HG03571 (cell line): ENCODE measurements around the gene CDK14.
"Not testable (repeated sequence)": the region's sequence is repeated elsewhere in the genome, so short reads cannot be mapped to it uniquely, and the experiment has no call there.

Experiments used
- ATAC-seq: cut with Tn5 transposase; IDR thresholded peaks from one replicate; pipeline ENCODE4 v1.9.1; 2021; ENCODE audit not compliant: unreplicated experiment

The CDK14 gene

DNA sequence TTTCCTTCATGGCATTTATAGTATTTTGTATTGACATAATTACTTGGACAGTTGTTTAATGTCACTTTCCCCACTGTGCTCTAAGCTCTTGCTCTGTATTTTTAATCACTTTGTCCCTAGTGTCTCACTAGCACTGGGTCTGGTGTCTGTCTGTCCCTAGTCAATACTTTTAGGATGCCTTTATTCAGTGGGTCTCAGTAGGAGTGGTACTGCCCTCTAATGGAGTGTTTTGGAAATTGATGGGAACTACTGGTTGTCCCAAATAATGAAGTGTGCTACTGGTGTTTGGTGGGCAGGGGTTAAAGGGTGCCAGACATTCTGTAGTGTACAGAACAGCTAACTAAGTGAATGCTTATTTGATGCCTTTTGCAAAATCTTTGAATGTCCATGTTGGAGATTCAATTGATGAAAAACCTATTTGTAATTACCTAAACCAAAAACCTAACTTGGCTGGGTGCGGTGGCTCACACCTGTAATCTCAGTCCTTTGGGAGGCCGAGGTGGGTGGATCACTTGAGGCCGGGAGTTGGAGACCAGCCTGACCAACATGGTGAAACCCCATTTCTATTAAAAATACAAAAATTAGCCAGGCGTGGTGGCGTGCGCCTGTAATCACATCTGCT lies 33.3 kb downstream of the CDK14 start:
- ATAC-seq, result peak; percentile 88

DNA sequence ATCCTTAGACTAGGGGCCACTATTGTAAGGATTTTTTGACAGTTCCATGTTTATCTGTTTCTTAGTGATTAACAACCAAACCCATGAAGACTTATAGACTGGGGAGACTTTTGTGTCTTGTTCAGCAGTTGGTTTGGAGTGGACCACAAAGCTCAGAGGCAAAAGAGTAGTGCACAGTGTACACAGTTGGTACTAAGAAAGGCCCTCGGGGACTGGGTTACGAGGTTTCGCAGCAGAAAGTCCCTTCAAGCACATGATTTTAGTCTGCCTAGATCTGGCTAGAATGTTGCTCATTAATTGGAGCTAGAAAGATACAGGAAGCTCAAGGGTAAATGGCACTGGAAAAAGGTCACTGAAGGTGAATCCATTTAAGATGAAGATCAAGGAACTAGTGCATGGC lies 35.4 kb downstream of the CDK14 start:
- no peak for ATAC-seq

DNA sequence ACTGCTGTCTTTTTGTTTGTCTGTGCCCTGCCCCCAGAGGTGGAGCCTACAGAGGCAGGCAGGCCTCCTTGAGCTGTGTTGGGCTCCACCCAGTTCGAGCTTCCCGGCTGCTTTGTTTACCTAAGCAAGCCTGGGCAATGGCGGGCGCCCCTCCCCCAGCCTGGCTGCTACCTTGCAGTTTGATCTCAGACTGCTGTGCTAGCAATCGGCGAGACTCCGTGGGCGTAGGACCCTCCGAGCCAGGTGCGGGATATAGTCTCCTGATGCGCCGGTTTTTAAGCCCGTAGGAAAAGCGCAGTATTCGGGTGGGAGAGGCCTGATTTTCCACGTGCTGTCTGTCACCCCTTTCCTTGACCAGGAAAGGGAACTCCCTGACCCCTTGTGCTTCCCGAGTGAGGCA lies 43.6 kb downstream of the CDK14 start:
- ATAC-seq, result not testable (repeated sequence)

- ATAC-seq, result no peak
These were observed 46.9 kb downstream of the CDK14 start for GRCh38 chr7:90642978-90643377.

DNA sequence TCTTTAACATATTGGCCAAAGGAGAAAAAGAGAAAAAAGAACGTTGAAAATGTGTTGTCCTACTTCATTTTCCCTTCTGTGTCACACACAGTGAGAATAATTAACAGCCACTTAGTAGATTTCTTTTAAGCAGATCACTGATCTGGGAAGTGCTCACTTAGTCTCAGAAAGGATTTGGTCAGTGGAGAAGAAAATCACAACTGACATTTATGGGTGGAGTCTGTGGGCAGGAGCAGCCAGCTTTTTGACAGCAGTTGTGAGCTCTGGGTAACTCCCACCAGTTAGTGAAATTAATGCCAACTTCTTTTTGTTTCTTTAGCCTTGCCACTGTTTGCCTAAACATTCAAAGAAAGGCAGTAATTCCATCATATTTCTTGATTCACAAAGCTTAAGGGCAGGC lies 49.7 kb downstream of the CDK14 start:
- ATAC-seq, result no peak

DNA sequence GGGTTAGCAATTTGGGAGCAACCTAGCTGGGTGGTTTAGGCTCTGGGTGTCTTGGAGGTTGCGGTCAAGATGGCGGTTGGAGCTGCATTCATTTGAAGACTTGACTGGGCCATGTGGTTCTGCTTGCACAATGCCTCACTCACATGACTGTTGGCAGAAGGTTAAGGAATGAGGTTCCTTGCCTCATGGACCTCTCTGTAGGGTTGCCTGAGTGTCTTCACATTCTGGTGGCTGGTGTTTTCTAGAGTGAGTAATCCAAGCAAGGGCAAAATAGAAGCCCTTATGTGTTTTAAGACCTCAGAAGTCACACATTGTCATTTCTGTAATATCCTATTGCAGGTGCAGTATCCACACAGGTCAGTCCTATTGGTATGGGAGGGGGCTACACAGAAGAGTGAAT lies 52.0 kb downstream of the CDK14 start:
- no peak for ATAC-seq

GRCh38 chr7:90648834-90649233 lies 52.7 kb downstream of the CDK14 start:
- no peak for ATAC-seq

- no peak for ATAC-seq
These were observed 58.8 kb downstream of the CDK14 start for GRCh38 chr7:90654718-90655427.

GRCh38 chr7:90655566-90655965 lies 59.4 kb downstream of the CDK14 start:
- ATAC-seq, result no peak

DNA sequence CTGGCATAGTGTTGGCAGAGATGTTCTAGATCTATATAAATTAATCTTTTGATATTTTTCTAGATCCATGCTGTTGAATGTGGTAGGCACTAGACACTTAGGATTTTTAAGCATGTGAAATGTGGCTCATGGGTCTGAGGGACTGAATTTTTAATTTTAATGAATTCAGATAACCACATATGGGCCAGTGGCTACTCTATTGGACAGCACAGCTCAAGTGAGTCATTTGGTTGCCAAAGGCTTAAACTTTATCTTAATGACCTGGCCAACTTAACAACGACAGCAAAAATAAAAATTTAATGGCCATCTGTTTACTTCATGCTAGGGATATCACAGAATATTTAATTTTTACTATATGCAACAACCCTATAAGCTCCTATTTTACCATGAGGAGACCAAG lies 61.4 kb downstream of the CDK14 start:
- ATAC-seq, result no peak

DNA sequence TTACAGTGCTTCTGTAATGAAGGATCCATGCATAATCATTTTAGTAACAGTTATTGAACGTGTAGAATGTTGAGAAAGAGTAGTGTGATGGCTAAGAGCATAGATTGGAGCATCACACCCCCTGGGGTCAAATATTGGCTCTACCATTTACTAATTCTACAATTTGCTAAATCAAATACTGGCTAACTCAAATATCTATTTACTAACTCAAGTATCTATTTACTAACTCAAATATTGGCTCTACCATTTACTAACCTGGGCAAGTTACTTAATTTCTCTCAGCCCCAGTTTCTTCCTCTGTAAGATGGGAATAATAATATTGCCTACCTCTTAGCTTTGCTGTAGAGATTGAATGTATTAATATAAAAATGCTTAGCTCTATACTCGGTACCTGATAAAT lies 64.0 kb downstream of the CDK14 start:
- ATAC-seq, result no peak

DNA sequence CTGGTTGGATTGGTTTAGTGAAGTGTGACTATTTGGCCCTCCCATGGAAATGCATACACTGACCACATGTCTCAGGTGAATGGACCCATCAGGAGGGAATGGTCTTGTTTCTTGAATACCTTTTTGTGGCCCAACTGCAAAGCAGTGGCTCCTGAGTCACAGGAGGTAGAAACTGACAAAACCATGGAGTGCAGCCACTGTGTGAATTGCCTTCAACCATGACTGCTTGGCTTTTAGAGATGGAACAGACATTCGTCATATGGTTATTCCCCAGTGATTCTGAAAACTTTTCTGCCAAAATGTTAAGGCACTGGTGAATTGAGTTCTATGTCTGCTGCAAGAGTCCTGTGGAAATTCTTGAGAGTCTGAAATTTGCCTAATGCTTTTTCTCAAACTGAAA lies 64.7 kb downstream of the CDK14 start:
- ATAC-seq, result no peak

GRCh38 chr7:90661290-90662151 lies 65.4 kb downstream of the CDK14 start:
- ATAC-seq, result no peak

DNA sequence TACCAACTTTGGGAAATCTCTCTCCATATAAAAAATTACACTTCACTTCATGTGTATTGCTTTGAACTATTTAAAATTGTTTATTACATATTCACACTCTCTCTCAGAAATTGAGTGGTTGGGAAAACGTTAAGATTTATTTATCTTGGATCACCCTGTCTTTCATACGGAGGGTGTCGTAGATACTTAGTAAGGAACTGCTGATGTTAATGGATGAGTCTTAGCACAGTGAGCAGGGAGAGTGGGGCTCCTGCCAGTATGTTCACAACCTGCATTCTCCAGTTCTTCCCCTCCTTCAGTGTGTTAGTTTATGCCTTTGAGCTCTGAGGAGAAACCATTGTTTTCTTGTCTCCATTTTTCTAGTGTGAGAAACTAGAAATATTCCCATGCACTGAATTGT lies 67.1 kb downstream of the CDK14 start:
- ATAC-seq, result no peak

DNA sequence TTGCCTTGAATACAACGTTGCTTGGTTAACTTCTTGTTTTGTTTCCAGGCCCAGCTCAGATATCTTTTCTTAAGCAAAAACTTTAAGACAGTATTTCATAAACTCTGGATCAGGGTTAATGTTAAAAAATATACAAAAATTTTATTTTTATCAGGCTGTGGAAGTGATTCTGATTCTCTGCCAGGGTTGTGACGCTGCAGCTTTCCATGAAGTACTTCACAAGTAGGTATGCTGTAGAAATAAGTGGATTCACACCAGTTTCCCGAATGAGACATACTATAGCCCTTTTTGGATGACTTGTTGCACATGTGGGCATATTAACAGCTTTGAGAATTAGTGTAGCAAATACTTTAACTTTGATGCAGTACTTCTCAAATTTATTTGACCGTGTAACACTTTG lies 70.1 kb downstream of the CDK14 start:
- no peak for ATAC-seq

GRCh38 chr7:90668992-90669391 lies 72.9 kb downstream of the CDK14 start:
- ATAC-seq, result no peak

DNA sequence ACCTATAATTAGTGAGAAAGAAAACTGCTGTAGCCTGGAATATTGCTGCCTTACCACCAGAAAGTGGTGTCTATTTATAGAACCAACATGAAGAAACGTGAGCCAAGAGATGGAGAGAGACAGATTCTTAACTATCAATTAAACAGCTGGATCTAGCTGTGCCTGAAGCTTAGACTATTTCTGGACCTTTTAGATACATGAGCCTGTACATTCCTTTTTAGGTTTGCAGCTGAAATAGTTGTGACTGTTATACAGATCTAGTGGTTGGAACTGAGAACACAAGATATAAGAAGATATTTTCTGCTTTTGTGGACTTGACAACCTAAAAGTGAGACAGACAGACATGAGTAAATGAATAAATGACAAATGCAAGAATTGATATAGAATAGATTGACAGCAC lies 73.4 kb downstream of the CDK14 start:
- ATAC-seq, result no peak

DNA sequence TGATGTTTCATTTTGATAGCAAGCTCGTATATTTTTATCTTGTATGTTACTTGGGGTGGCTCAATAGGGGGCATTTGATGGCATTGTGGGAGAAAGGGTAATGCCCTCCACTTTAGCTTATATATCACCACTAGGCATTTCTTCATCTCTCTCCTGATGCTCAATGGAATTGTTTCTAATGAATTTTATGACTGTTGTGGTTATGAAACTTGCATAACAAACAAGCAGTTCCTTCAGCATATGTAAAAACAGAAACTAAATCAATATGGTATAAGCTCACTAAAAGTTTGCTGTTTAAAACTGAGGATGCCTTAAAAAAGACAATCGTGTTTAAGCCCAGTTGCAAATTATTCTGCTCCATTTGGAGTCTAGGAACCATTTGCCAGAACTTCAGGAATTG lies 75.5 kb downstream of the CDK14 start:
- ATAC-seq, result no peak

GRCh38 chr7:90672210-90672609 lies 76.1 kb downstream of the CDK14 start:
- ATAC-seq, result no peak

DNA sequence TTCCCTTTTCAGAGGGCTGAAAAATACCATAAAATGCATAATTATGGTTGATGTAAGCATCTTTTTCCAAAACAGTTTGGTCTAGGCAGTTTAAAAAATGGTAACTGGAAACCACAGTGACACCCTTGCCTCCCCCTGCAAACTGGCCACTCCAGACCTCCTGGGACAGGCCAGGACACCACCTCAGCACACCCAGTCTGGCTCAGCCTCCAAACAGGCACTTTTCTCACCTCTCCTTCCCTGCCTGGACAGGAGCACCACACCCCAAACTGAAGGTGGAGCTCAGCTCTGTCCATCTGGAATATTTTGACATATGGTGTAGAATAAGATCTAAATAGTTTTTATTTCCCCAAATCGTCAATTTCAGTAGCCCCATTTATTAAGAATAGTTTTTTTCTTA lies 78.5 kb downstream of the CDK14 start:
- no peak for ATAC-seq

- no peak for ATAC-seq
These were observed 79.9 kb downstream of the CDK14 start for GRCh38 chr7:90675982-90676381.
